ENCODE data around the gene MPP2.
"Not testable (repeated sequence)": the region's sequence is repeated elsewhere in the genome, so short reads cannot be mapped to it uniquely, and the experiment has no call there.

MPP2 gene

DNA sequence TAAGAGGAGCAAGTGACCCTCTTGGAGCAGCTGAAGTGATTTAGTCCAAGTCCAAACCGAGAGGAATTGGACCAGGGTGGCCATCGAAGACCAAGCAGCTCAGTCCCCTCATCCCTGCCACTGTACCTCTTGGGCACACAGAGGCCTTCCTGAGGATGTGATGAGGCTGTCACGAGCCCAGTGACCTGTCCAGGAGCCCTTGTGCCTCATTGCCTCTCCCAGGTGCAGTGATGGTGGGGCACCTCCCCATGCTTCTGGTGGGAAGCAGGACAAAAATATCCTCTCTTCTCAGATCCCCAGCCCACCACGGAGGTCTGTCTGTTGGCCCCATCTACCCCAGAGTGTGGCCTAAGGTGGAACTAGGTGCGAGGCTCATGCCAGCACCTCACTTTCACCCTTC is 63.1 kb downstream of the MPP2 start:
- DNase-seq, result no peak

DNA sequence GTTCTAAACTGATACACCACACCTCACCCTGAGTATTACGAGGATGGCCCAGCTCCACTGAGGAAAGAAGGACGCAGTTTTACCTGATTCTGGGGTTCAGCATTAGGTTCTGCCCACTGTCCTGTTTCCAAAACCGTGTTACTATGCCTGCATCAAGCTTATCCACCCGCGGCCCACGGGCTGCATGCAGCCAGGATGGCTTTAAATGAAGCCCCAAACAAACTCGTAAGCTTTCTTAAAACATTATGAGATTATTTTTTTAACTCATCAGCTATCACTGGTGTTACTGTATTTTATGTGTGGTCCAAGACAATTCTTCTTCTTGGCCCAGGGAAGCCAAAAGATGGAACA is 64.4 kb downstream of the MPP2 start:
- DNase-seq, result no peak

DNA sequence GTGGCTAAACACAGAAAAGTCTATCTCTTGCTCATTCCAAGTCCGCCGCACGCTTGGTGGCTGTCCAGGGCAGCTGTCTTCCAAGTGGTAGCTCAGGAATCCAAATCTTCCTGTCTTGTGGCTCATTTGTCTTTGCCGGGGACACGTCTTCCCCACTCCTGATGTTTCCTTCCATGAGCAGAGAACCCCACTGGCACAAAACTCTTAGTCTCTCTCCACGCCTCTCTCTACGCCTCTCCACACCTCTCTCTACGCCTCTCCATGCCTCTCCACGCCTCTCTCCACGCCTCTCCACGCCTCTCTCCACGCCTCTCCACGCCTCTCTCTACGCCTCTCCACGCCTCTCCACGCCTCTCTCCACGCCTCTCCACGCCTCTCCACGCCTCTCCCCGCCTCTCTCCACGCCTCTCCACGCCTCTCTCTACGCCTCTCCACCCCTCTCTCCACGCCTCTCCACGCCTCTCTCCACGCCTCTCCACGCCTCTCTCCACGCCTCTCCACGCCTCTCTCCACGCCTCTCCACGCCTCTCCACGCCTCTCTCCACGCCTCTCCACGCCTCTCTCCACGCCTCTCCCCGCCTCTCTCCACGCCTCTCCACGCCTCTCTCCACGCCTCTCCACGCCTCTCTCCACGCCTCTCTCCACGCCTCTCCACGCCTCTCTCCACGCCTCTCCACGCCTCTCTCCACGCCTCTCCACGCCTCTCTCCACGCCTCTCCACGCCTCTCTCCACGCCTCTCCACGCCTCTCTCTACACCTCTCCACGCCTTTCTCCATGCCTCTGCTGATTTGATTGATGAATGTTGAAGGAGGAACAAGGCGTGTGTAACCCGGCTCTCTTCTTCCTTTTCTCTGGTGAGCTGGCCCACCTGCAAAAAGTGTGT is 65.0 kb downstream of the MPP2 start:
- not testable (repeated sequence) for DNase-seq

DNA sequence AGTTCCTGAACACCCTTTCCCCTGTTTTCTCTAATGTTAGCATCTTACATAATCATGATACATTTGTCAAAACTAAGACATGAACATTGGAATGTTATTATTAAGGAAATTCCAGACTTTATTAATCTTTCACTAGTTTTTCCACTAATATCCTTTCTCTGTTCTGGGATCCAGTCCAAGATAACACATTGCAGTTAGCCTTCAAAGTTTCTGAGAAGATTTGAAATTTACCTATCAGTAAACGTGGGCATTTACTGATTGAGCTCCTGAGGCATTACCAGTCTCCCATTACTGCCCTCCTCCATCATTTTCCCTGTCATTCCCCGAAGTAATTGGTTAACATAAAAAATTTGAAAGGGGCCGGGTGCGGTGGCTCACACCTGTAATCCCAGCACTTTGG is 66.1 kb downstream of the MPP2 start:
- no peak for DNase-seq

DNA sequence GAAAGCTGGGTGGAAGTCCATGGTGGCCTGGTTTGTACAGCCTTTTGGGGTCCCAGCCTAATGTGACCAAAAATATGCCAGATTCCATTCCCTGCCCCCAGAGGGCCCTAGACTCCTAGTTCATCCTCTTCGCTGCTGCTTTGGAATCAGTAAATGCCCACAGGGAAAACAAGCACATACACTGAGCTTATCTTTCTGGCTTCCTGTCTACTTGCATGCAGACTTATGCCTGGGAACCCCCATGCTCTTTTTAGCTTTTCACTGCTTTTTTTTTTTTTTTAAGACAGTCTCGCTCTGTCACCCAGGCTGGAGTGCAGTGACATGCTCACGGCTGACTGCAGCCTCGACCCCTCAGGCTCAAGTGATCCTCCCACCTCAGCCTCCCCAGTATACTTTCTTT is 66.5 kb downstream of the MPP2 start:
- no peak for DNase-seq

DNA sequence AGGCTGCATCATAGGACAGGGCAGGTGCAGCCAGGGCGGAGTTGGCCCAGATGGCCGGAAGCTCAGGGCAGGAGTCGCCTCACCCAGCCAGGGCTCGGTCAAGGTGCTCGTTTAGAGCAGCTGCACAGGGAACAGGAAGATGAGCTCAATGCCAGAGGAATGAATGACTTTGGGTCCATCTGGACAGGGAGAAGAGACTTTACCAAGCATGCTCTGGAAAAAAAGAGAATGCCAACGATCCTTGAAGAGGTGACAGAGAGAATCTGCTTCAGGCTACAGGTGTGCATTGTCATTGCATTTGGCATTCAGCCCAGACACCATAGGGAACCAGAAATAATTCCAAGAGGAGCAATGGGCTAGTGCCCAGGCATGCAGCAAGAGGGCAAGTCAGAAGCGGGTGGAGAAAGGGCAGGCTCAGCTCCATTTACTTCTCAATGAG is 67.6 kb downstream of the MPP2 start:
- no peak for DNase-seq

DNA sequence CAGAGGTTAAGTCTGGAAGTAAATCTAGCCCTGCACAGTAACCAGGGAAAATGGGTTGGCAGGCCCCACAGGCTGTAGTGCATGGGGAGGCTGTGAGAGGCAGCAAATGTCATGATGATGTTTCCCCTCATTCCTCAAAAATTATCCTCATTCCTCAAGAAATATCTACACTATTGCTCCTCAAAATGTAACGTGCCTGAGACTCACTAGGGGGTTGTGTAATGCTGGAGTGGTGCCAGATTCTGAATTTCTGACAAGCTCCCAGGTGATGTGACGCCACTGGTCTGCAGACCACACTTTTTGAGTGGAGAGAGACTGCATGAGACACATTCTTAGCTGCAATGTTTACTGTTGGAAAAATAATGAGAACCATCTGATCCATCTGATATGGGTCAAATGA is 73.2 kb downstream of the MPP2 start:
- no peak for DNase-seq

DNA sequence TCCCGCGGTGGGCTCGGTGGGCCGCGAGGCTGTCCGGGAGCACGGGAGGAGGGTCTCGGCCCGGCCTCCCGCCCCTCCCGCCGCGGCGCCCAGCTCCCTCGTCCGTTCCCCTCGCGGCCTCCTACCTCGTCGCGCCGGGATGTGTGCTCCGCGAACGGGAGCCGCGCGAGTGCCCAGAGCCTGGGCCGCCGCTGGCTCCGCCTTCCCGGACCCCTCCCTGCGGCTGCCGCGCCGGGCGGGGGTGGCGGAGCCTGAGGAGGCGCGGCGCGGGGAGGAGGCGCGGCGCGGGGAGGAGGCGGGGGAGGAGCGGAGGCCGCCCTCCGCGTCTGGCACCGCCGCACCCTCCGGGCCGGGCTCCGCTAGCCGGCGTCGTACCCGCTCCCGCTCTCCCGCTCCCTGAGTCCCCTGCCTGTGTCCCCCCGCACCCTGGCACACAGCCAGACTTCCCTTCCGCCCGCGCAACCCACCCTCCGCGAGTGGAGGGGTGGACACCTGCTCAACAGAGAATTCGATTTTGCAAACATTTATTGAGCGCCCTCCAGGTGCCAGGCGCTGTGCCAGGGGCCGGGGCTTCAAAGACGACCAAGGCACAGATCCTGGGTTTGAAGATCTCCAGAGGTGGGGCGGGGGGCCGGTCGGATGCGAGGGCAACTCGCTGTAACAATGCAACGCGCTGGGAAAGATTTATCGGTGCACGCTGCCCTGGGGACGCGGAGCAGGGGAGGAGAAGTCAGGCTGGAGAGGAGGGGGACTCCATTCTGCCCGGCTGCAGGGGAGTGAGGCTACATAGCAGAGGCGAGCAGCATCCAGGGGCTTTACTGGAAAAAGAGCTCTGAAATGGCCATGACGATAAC is 74.1 kb downstream of the MPP2 start, which contains the start of gene MPP3:
Gene MPP3, minus strand, starts transcription at position 171 of the 854 bp plus-strand sequence. CDS start 1,240 bp downstream, outside the sequence.
- peak; percentile 36 to 45 for DNase-seq

DNA sequence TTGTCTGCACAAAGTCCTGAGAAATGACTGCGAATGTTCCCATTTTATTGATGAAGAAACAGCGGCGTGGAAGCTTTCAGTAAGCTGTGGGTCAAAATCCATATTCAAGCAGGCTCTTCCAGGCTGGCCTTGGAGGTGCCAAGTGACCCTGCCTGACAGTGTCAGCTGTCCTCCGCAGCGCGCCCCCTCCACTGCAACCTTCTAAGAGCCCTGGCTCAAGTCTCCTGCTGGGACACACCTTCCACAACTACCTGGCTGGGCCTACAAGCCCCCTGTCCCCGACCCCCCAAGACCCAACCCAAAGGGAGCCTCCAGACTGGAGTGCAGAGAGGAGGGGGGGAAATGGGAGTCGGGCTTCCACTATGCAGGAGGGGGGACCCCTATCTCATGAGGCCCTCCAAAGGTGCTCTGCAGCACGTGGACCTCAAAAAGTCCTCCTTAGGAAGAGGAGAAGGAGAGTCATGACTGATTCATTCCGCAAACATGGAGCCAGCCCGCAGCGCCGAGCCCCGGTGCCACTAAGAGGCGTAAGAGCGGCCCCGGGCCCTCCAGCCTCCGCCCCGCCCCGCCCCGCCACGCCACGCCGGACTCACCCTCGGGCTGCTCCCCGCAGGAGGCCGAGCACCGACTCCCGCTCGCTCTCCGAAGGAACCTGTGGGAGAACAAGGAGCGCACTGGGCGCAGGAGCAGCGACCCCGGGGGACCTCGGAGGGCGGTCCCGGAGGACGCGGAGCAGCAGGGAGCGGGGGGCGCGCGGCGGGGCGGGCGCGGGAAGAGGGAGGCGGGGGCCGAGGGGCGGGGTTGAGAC is 75.0 kb downstream of the MPP2 start:
- DNase-seq, result peak in 1 of 2 experiments; percentile 9

DNA sequence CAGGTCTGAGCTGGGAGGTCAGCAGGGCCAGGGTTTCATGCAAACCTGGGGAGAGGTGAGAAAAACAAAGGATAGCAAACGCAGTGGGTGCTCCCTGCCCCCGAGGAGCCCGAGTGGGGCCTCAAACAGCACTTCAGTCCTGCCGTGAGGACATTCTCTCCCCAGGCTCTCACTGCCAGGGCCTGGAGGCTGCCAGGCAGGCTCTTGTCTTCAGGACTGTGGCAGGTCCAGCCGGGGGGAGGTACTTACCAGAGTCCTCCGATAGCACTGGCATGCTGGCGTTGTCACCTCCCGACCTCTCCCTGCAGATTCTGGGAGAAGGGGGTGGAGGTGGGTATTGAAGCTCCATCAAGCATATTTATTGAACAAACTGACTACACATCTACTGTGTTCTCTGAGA is 75.7 kb downstream of the MPP2 start:
- no peak for DNase-seq

DNA sequence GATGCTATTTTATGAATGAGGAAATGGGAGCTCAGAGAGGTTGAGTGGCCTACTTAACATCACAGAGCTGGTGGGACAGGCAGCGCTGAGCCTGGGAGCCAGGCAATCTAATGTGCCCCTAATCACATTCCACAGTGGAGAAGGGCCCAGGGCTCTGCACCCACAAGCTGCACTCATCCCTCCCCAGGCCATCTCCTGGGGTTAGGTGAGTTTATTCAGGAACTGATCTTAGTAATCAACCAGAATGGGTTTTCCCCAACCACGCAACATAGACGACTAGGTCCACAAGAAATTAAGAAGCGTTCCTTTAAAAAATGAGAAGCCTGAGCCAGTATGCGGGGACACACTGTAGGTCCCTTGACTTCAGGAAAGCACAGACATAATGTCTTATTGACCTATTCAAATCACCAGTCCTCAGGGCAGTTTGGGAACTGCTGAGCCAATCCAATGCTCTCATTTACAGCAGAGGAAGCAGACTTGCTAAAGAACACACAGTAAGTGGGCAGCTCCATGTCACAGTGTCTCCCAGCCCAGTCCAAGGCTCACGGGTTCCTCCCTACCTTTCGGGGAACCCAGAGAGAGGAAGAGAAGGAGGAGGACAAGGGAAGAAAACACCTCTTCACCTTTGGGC is 76.7 kb downstream of the MPP2 start:
- no peak for DNase-seq

DNA sequence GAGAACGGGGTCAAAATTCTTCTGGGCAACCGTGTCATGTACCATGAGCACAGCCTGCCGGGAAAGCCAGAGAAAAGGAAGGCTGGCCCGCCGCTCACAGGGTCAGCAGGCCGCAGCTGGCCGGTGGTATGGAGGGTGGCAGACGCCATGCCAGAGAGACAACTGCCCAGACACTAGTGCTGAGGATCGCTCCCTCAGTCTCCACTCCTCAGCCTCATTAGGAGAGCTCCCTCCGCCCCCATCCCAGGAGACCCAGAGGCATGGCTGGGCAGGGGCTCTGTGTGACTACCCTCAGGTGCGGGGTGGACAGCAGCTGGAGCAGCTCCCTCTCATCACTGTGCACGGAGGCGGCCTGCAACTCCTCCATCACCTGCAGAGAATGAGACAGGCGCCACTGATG is 77.6 kb downstream of the MPP2 start:
- DNase-seq, result no peak

DNA sequence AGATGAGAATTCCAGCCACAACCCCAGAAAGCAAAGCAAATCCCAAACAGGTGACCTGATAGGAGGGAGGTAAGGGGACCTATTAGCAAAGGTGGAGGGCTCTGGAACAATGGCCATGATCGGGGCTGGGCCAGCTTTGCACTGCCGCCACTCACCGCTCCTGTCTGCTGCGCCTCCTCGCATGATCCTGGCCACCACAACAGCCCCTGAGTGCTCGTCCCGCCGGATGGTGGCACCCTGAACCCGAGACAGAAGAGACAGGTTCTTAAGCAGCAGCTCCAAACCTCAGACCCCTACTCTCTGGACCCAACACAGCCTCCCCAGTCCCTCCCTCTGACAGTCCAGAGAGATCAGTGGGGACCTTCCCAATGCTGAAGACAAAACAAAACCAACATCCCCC is 79.7 kb downstream of the MPP2 start:
- no peak for DNase-seq

DNA sequence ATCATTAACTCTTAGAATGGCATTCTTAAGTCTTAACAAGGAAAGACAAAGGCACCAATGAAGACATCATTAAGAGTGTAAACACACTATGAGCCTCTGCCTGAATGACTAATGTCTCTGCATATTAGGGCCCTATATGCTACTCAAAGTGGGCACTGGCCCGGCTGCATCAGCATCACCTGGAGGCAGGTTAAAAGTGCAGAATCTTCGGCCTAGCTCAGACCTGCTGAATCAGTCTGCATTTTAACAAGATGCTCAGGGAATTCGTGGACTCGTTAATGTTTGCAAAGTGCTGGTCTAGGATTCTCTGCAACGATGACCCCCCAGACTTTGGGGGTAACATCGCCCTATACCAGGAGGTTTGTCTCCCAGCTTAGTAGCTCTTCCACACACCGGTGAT is 81.1 kb downstream of the MPP2 start:
- DNase-seq, result no peak

DNA sequence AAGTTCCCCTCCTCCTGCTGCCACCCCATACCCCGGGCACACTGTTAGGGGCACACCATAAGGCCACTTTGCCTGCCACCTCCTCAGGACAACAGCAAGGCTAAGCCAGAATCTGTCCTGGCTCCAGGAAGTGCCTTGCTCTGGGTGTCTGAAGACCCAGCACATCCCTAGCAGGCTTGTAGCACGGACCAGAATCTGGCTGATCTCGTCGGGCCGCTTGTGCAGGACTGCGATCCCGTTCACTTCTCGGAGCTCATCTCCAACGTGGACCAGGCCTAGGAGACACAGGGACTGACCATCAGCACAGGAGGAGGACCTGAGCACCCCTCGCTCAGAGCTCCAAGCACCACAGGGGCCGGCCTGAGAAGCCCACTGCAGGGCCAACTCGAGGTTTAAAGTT is 81.8 kb downstream of the MPP2 start:
- DNase-seq, result no peak

Measured in activated CD4-positive, alpha-beta T cell treated with anti-CD3 and anti-CD28 coated beads, Interleukin-2, amount 50 U/mL, for 4 hours (primary cell).